Urothelium cell line (cell line): ENCODE data around the gene TENM3.
"Not testable (repeated sequence)": the region's sequence is repeated elsewhere in the genome, so short reads cannot be mapped to it uniquely, and the experiment has no call there.

Experiments used
- DNase-seq: peaks from one replicate; pipeline ENCODE4 v3.0.0; 2011; ENCODE audit warnings: low spot score, mixed read lengths
- FAIRE-seq: peaks from 2 replicates; lab custom pipeline; 2011; peaks lifted over from hg19 to GRCh38; lab: Jason Lieb, UNC

TENM3 gene

DNA sequence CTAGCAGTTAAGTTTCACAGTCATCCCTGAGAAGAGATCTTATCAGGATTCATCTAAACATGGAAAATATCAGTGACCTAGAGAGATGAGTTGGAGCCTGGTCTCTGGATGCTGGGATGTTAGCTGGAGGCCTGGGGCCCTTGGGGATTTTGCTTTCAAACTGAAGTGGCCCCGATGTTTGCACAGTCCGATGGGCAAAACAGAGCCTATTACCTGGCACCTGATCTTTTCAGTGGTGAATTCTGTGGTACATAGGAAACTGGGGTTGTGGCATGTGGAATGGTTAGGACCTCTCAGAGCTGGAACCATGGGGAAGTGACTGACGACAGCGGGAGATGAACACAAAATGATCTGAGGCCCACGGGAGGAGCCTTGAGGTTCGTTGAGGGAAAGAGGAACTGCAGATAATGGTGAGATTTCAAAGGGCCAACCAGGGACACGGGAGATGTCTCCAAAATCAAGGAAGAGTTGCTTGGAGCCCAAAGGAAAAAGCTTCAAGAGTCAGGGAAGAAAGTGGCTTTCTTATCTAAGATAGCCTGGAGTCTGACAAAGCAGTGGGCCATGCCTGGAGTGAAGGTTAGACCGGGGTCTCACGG is 17.8 kb upstream of the TENM3 start:
- no peak for DNase-seq
- no peak for FAIRE-seq

DNA sequence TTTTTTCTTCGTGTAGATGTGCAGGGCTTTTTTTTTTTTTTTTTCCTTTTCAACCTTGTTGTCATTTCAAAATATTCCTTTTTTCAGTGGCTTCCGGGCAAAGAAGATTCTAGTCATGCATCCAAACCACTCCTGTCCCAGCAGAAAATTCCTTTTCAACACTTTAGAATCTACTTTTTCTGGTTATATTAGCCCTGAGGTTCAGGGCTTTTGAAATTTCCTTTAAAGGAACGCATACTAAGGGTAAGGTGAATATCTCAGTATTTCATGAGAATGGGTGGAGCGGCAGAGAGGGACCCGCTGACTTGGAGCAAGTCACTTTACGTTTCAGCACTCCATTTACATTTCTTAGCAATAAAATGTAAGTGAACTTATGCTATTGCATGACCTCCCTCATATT is 15.6 kb upstream of the TENM3 start:
- no peak for FAIRE-seq

DNA sequence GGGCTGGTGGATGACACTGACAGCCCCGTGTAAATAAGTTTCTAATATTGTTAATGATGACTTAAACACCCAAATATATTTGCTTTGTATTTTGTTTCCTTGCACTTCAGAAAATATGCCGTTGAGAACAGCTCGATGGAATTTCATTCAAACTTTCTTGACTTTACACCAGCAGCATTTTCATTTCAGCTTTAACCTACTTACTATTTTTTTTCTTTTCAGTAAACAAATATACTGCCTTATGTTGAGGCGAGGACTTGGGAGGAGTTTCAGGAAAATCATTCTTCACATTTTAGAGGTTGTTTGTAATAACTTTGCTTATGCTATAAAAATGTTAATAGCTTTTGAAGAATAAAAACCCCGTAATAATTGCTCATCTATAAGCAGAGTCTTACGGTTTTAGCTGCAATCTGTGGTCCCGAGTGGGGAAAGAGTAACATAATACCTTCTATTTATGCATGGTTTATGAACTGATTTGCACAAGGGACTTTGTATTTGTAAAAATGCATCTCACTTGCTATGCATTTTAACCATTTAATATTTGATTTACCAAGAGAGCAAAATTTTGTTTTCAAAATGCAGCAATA is 14.1 kb upstream of the TENM3 start:
- DNase-seq (no peak), FAIRE-seq (no peak)

More for the DNA sequence above, 15.6 kb upstream of the TENM3 start:
- DNase-seq: no peak

DNA sequence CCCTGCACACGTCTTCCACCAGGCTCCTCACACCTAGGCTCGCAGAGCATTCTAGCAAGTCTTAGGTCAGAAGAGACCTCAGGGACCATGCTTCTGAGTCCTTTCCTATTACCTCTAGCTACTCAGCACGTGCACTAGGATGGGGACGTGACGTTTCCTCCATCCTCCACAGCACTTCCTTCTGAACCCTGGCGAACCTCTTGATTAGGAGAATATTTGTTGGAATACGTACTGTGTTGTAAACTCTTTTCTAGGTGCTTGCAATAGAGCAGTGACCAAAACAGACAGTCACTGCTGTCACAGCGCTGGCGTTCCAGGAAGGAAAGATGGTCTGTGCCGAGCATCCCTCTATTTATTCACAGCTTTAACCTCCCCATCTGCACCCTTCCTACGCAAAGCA is 12.9 kb upstream of the TENM3 start:
- FAIRE-seq: no peak
- no peak for DNase-seq

DNA sequence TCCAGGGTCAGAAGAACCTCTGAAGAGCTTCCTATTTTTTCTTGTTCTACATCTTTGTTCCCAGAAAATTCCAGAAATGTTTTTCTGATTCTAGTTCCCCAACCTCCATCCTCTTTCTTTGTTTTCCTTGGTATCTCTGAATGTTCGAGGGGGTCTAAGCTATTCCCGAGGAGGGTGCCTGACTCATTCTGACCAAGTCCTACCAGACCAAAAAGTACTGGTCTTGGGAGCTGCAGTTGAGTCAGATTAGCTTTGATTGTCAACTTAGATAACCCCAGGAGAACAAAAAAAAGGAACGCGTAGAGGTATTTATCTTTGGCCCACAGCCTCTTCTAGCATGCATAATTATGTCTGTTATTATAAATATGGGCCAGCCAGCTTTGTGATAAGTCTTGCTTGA is 12.1 kb upstream of the TENM3 start:
- no peak for FAIRE-seq

DNA sequence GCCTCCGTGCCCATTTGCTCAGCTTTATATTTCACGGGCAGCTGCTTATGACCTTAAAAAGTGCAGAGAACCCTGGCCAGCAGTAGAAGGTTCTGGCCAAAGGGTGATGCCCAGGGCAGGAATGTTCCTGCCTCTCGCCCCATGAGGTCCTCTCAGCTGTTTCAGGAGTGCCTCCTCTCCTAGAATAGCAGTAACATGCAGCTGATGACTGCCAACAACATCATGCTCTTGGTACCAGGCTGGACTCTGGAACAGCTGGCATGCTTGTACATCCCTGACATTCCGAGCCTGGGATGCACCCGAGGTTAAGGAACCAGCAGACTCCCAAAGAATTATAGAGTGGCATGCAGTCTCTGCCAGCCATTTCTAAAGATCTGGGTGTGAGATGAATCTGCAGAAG is 11.7 kb upstream of the TENM3 start:
- FAIRE-seq (no peak), DNase-seq (no peak)

More for the DNA sequence above, 12.1 kb upstream of the TENM3 start:
- no peak for DNase-seq

DNA sequence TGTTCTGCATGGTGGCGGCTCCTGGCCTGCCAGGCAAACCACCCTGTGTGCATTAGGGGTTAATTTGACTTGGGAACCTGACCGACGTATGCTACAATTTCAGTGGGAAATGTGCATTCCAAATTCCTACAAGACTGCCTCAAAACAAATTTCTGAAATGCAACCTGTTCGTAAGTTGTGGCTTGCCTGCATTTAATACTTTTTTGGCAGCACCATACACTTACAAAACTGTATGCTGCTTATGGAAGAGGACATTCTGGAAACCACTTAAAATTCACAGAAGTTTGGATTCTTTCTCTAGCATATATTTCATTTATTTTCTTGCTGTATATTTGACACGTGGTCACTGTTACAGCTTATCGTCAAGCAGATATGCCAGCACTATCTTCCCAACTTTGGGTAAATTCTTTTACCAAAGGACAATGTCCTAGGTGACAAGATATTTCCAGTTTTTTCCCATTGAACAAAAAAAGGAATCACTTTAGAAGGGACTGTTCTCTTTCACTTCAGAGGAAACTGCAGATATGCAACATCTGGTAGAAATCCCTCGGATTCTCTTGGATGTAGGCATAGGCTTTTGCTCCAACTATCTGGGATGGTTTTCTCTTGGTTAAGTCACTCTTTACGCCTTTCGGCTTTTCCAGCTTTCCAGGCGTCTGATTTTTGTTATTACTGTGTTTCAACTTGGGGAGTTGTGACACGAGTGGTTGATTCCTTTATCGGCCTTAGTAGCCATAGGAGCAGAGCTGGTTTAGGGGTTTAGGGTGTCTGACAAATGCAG is 9.7 kb upstream of the TENM3 start:
- no peak for DNase-seq
- FAIRE-seq: no peak

DNA sequence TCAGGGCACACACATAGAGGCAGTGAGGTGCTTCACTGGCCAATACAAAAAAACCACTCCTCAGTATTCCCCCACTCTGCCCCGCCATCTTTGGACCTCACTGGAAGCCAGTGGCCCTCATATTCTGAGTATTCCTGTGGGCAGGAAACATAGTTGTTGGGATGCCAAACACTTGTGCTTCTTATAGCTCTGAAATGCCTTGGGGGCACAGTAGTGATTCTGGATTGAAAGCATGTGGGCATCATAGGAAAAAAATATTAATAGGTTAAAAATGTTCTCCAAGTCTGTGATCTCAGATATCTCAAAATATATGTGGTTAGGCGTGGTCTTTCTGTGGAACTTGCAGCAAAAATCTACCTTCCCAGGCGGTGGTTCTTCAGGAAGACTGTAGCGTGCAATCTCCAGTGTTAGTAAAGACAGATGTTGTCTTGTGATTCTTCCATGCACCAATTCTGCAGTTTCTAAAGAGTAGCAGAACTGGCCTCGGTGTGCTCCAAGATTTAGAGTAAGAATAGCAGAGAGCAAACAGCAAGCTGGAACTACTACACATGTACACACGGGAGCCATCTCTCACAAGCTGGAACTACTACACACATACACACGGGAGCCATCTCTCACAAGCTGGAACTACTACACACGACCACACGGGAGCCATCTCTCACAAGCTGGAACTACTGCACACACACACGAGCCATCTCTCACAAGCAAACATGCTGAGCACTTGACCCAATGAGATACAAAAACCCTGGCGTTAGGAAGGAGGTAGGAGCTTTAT is 8.0 kb upstream of the TENM3 start:
- DNase-seq (no peak), FAIRE-seq (no peak)

DNA sequence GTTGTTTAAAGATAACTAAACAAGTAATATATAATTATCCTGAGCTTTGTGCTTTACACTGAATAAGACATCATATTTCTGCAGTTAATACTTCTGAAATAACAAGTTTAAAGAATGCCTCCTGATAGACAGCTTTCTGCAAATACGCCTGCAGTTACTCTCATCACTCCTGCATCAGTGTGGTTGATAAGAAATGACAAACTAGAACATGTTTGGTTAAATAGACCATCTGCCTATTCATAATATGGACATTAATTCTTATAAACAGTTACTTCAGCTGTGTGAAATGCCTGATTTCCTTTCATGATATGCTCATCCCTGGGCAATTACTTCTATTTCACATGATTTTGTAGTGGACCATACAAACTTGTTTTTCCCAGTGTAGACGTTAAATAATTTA is 7.0 kb upstream of the TENM3 start:
- DNase-seq: no peak
- no peak for FAIRE-seq

DNA sequence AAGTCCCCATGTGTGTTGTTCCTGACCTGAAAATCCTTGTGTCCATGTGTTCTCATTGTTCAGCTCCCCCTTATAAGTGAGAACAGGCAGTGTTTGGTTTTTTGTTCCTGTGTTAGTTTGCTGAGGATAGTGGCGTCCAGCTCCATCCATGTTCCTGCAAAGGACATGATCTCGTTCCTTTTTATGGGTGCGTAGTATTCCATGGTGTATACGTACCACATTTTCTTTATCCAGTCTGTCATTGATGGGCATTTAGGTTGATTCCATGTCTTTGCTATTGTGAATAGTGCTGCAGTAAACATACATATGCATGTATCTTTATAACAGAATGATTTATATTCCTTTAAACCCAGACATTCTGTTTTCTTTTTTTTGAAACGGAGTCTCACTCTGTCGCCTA is 6.2 kb upstream of the TENM3 start:
- not testable (repeated sequence) for DNase-seq

DNA sequence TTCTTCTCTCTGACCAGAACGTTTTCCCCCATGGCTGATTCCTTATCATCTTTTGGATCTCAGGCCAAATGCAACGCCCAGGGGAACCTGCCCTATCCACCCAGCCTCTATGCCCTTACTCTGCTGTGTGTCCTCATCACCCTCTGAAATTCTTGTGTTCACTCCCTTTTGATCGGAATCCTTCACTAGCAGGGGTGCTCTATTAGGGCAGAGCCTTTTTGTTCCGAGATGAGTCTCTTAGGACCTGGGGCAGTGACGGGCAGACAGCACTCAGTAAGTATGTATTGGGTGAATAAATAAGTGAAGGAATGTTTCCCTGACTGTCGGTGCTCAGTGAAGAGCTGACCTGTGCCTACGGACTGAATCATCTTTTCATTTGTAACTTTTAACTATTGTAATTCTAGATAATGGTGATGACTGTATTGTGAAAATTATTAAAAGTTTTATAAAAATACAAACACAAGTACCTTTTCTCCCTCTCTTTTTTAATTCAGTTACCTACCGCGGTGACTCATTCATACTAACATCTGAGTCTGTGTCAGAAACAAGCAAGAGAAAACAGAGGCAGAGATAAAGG is 4.8 kb upstream of the TENM3 start:
- FAIRE-seq (no peak), DNase-seq (peak; percentile 29)

More for the DNA sequence above, 6.2 kb upstream of the TENM3 start:
- not testable (repeated sequence) for FAIRE-seq

DNA sequence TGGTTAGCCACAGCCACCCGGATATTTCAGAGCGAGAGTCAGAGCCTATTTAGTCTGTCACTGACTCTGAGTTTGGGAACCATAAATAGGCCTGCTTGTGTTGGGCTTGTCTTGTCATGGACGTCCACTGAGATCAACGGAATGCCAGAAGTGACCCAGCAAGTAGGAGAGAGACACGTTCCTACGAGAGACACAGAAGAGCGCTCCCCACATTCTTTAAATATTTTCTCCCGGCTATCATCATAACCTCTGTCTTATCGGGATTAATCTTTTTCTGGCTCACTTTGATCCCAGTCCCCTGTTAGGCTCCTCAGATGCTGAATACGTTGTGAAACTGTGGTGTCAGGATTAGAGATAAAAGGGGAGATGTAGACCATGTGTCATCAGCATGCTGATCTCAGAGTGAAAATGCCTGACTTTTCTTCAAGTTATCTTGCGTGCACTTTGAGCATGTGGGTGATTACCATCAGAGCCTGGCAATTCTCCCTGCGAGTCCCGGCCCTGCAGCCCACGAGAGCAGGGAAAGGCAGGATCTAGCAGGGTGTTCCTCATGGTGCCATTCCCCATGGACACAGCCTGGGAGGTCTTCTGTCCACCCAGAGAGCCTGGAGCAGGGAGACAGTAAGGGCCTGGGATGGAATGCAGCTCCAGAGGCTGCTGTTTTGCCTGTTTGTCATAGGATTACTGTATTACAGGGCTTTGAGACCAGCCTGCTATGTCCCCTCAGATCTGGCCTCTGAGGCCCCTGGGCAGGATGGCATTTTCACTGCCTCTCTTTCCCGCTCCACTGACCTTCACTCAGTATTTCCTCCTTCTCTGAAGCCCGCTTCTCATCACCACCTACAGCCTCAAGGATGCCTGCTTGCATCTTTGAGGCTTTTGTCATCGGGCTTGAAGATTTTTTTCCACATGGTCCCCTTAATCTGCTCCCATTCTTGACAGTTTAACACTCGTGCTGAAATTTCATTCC is 2.8 kb upstream of the TENM3 start:
- peak; percentile 38 for DNase-seq
- FAIRE-seq: peak; percentile 17

DNA sequence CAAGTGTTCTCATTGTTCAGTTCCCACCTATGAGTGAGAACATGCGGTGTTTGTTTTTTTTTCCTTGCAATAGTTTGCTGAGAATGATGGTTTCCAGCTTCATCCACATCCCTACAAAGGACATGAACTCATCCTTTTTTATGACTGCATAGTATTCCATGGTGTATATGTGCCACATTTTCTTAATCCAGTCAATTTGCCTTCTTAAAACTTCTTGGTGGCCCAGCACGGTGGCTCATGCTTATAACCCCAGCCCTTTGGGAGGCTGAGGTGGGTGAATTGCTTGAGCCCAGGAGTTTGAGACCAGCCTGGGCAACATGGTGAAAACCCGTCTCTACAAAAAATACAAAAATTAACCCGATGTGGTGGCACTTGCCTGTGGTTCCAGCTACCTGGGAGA is 942 bp upstream of the TENM3 start:
- not testable (repeated sequence) for DNase-seq, FAIRE-seq

DNA sequence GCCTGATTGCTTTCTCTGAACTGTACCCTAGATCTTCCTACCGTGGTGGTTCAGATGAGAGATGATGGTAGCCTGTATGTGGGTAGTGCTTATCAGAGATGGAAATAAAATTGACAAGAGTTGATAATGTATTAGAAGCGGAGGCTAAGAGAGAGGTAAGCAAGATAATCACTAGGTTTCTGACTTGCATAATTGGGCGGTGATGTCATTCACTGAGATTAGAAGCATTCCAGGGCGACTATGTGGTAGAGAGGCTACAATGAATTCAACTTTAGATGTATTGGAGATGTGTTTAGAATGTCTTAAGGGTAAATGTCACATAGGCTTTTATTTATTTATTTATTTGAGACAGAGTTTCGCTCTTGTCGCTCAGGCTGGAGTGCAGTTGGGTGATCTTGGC is 415 bp upstream of the TENM3 start:
- DNase-seq: peak; percentile 33
- no peak for FAIRE-seq

DNA sequence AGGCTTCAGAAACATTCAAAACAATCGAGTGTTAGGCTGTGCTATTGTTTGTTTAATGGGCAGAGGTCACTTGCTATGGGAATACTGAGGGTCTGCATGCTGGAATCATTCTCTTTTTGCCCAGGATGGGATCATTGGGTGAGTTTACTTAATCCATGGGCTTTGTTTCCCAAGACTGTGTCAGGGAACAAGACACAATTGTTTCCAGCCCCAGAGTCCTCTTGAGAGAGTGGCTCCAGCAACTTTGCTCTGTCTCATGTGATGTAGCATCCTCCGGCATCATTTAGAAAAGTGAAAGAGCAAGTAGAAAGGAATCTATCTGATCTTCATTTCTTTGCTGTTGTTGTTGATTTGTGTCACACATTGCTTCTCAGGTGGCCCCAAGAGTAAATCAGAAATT is 1.8 kb downstream of the TENM3 start:
- DNase-seq: no peak
- no peak for FAIRE-seq

DNA sequence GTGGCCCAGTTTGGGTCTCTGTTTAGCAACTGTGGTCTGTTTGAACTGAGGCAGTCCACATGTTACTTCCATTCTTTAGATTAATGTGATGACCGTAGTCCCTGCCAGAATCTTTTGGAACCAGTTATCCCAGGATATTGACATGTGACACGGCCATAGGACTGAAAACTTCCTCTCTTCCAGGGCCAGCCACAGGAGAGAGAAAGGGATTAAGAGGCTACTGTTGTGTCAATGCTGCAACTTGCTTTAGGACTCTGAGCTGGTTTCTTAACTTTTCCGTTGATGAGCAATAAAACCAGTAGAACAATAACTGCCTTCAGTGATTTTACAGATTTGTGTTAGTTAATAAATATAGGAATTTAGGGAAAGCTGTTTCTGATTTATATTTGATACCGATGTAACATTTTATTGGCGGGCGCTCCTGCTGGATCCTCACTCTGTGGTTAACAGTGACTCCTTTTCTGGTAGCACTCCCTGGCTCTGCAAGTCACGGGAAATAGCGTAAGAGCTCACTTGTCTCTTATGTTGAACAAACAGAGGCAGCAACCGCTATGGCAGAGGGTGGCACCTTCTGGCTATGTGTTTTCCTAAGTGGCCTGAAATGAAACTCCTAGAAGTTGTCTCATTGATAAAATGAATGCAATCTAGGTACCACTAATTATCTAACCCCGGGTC is 2.5 kb downstream of the TENM3 start:
- DNase-seq: no peak
- FAIRE-seq: no peak

DNA sequence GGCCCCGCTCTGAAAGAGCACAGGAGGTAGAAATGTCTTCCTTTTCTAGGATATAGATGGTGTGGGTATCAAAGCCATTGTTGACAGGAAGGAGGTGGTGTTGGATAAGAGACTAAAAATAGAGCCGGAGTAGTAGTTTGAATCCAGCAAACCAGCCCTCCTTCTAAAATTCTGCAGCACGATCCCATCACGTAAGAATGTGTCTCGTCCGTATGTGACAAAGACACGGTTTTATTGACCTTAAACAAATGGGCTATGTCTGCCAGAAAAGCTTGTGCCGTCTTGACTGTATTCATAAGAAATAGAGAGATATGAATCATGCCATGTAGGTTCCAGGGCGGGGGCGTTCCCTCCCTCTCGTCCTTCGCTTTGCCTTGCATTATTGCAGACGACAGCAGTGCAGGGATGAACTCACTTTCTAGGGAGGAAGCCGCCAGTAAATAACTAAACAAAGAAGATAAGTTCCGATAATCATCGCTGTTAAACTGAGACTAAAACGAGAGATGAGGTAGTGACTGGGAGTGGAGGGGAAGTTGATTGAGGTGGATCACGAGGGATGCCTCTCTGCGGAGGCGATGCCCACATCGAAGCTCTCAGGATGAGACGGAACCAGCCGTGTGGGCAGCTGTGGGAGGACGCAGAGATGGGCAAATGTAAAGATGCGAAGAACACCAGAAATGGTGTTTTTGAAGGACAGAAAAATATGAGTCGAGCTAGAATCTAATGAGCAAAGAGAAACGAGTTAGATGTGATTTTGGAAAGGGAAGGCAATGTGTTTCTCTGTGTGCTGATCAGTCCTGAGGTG is 3.4 kb downstream of the TENM3 start:
- DNase-seq: peak; percentile 43

DNA sequence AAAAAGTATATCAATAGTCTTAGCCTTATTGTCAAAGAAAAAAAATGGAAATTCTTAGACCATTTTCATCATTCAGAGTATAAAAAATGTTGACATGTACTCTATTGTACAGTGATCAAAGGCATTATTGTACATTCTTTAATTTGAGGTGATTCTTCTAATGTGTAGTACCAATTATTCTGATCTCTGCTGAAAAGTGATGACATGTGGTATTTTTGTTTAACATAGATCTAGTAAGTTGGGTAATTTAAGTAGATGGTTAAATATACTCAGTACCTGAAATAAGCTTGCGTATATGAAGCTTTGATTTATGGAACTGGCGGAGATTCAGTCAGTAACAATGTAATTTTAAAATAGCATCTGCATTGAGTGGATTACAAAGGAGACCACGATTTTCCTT is 5.1 kb downstream of the TENM3 start:
- no peak for FAIRE-seq

More for the DNA sequence above, 3.4 kb downstream of the TENM3 start:
- FAIRE-seq: no peak

DNA sequence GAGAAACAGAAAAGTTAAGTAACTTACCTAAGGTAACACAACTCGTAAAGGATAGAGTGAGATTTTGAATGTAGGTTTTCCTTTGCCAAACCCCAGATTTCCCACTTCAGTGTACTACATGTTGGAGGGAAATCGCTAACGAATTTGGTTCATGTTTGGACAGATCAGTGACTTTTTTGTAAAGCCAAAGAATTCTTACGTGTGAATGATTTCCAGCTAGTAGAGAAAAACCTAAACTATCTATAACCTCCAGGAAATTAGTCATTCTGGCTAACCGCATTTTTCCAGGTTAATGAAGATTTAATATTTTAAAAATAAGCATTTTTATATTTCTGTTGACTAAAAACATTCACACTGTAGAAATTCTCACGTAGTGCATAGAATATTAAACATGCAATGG is 7.2 kb downstream of the TENM3 start:
- DNase-seq (no peak), FAIRE-seq (no peak)

More for the DNA sequence above, 5.1 kb downstream of the TENM3 start:
- no peak for DNase-seq
